Measurements from ENCODE around the gene RHBDD1.

DNA sequence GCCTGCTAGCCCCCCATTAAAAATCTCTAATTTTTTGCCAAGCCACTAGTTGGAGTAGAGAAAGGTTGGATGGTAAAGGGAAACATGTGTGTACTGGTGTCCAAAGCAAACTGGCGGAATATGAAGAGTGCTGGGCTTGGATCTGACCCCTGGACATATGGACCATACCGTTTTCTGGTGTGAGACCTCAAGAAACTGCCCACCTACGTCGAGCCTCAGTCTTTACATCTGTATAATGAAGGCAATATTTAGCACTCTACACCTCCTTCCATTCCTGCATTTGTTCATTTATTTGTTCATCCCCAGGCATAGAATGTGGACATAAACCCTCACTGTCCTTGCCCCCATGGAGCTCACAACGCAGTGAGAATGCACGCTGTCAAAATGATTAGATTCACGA lies 142.4 kb downstream of the RHBDD1 start:
- TF ChIP-seq, protein P1, sequence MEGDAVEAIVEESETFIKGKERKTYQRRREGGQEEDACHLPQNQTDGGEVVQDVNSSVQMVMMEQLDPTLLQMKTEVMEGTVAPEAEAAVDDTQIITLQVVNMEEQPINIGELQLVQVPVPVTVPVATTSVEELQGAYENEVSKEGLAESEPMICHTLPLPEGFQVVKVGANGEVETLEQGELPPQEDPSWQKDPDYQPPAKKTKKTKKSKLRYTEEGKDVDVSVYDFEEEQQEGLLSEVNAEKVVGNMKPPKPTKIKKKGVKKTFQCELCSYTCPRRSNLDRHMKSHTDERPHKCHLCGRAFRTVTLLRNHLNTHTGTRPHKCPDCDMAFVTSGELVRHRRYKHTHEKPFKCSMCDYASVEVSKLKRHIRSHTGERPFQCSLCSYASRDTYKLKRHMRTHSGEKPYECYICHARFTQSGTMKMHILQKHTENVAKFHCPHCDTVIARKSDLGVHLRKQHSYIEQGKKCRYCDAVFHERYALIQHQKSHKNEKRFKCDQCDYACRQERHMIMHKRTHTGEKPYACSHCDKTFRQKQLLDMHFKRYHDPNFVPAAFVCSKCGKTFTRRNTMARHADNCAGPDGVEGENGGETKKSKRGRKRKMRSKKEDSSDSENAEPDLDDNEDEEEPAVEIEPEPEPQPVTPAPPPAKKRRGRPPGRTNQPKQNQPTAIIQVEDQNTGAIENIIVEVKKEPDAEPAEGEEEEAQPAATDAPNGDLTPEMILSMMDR (conservative IDR thresholded peaks at IDR 0.05 in 1 of 2, IDR thresholded peaks at IDR 0.05 in 1 of 2; ENCODE audit: extremely low read depth in 1 of 2, insufficient read depth in 1 of 2, low read depth in 1 of 2, low read length in 2 of 2), result no peak
- TF ChIP-seq EZH2 (IDR thresholded peaks at IDR 0.05; ENCODE audit: borderline replicate concordance, low read length), result no peak
